GM19351 (cell line): ENCODE data around the gene TTC24.
A peak's percentile ranks its signal among the peaks of the same experiment; 100 is the strongest.
"Not testable (repeated sequence)": the region's sequence is repeated elsewhere in the genome, so short reads cannot be mapped to it uniquely, and the experiment has no call there.

Experiments used
- ATAC-seq: cut with Tn5 transposase; IDR thresholded peaks from one replicate; pipeline ENCODE4 v1.9.1; 2021; ENCODE audit warnings: mild to moderate bottlenecking, moderate library complexity; ENCODE audit not compliant: unreplicated experiment

TTC24 gene

GRCh38 chr1:156602557-156602993 lies 23.1 kb downstream of the TTC24 start:
- no peak for ATAC-seq

DNA sequence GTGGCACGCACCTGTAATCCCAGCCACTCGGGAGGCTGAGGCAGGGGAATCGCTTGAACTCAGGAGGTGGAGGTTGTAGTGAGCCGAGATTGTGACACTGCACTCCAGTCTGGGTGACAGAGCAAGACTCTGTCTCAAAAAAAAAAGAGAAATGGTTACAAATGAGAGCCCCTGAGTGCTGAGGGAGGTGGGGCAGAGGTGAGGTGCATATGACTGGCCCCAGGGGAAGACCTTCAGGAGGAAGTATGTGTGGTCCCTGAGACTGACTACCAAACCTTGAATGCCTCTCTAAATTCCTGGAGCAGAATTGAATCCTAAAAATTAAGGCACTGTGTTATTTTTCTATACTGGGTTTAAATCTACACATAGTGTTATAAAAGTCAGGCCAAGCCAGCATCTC lies 27.8 kb downstream of the TTC24 start:
- not testable (repeated sequence) for ATAC-seq

GRCh38 chr1:156608036-156608674 lies 28.6 kb downstream of the TTC24 start:
- ATAC-seq = peak; percentile 81

DNA sequence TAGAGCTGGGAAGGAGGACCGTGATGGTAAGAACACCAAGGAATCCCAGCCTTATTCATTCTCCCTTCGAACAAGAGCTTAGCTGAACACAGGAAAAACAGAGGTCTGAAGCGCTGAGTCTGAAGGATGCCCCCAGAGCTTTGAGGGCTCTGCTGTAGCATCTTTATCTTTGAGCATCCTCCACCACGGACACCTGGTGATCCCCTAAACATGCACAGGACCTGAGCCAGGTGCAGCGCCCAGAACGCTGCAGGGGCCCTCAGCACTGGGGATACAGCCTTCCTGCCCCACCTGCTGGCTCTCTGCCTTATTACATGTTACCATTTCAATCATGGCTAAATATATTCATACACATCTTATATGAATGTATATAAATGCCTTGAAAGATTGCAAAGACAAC lies 29.5 kb downstream of the TTC24 start:
- no peak for ATAC-seq

GRCh38 chr1:156610072-156610471 lies 30.5 kb downstream of the TTC24 start:
- ATAC-seq = not testable (repeated sequence)

DNA sequence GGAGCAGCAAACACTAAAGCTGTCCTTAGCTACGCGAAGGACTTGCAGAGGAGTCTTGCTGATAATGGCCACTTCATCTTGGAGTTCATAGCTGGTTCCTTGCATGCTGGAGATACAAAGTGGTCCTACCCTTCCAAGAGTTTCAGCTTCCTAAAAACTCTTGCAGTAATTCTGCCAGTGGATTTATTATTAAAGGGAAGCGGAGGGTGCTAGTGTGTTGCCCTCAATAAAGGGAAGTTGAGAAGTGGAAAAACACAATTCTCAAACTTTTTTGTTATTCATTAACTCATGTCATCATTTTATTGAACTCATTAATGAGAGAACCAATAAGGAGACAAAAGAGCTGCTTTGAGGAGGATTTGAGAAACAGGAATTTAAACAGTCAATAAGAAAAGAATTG lies 33.1 kb downstream of the TTC24 start:
- no peak for ATAC-seq

- no peak for ATAC-seq
Observed at GRCh38 chr1:156615946-156616345, 36.4 kb downstream of the TTC24 start.

DNA sequence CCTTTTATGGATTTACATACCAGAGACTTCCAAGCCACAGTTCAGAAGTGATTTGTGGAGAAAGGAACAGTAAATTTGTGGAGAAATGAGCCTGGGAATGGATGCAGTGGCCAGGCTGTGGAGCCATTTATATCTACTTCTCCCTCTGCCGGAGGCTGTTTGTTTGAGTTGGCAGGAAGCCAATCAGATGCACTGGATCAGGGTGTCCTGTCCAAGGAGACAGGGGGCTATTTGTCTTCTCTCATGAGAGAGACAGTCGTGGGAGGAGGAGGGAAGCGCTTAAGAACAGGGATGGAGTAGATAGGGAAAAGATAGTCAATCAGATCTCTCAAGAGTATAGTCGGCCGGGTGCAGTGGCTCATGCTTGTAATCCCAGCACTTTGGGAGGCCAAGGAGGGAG lies 36.9 kb downstream of the TTC24 start:
- ATAC-seq = no peak

DNA sequence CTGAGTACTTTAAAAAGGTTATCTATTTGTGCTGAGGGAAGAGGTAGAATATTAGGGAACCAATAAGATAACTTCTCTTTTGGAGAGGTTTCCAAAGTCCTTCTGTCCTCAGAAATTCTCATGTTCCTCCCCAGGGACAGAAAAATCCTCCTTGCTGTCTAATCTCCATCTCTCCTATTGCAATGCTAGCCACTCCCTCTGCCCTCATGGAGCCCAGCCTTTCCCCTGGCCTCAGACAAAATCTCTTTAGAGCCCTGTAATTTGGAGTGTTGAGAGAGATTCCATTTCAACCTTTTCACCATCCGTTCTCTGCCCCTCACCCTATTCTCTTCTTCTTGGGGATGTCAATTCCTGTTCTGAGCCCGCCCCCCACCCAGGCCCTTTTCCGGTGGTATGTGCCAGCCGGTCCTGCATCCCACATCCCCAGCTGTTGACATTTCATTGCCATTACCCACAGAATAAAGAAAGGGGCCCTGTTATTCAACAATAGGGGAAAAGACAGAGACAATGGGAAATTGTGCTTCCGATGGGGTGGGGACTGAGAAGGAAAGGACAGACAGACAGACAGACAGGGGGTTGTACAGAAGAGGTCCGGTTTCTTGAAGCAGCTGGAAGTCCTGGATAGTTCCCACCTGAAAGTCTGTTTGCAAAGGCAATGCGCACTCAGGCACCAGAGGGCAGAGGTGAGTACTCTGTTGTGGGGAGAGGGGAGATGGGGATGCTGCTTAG lies 39.5 kb downstream of the TTC24 start, which contains the start of gene HAPLN2:
HAPLN2 (plus strand) TSS at position 563 of the 729 bp plus-strand sequence. CDS start 4,076 bp downstream, outside the sequence.
- ATAC-seq = no peak

DNA sequence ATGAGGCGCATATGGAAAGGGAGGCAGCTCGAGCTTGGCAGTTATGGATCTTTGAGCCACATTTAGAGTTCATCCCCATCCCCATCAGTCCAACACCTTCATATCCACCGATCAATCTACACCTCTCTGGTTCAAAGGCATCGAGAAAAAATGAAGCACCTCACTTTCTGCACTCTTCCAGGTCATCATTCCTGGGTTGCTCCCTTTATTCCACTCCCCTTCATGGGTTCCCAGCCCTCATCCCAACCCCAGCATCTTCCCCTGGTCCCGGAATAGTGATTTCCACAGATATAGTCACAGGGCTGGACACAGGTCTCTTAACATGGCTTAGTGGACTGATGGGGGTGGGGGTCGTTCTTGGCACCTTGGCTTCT lies 40.0 kb downstream of the TTC24 start:
- ATAC-seq = no peak

- ATAC-seq = no peak
Observed at GRCh38 chr1:156622581-156623297, 43.2 kb downstream of the TTC24 start.

DNA sequence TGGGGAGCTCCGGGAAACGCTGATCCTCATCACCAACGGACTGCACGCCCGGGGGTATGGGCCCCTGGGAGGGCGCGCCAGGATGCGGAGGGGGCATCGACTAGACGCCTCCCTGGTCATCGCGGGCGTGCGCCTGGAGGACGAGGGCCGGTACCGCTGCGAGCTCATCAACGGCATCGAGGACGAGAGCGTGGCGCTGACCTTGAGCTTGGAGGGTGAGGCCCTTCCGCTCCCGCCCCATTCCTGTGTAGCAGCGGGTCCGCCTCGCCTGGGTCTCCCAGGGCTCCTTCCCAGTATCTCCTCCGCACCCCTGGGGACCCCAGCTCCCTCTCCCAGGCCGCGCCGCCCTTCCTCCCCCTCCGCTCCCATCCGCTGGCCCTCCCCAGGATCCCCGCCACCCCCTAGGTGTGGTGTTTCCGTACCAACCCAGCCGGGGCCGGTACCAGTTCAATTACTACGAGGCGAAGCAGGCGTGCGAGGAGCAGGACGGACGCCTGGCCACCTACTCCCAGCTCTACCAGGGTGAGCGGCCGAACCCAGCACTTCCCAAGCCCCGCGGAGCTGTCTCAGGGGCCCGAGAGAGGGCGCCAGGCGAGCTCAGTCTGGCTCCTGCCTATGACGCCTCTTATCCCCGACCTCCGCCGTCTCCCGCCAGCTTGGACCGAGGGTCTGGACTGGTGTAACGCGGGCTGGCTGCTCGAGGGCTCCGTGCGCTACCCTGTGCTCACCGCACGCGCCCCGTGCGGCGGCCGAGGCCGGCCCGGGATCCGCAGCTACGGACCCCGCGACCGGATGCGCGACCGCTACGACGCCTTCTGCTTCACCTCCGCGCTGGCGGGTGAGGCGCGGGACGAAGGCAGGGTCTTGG lies 44.7 kb downstream of the TTC24 start:
- no peak for ATAC-seq

GRCh38 chr1:156624814-156625435 lies 45.4 kb downstream of the TTC24 start:
- ATAC-seq = no peak

- no peak for ATAC-seq
Observed at GRCh38 chr1:156625436-156626078, 46.0 kb downstream of the TTC24 start.

- ATAC-seq = no peak
Observed at GRCh38 chr1:156626079-156626438, 46.5 kb downstream of the TTC24 start.

GRCh38 chr1:156627313-156627880 lies 47.9 kb downstream of the TTC24 start:
- ATAC-seq = no peak

DNA sequence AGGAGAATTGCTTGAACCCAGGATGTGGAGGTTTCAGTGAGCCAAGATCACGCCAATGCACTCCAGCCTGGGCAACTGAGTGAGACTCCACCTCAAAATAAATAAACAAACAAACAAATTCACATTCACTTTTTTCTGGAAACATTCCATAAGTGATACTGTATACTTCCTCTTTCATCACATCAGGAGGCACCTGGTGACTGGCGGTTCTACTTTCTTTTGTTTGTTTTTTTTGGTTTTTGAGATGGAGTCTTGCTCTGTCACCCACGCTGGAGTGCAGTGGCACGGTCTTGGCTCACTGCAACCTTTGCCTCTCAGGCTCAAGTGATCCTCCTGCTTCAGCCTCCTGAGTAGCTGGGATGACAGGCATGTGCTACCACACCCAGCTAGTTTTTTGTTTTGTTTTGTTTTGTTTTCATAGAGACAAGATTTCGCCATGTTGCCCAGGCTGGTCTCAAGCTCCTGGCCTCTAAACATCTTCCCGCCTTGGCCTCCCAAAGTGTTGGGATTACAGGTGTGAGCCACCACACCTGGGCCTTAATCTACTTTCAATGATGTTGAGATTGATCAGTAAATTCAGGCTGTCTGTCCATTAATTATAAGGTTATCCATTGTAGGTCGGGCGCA lies 50.4 kb downstream of the TTC24 start:
- no peak for ATAC-seq

DNA sequence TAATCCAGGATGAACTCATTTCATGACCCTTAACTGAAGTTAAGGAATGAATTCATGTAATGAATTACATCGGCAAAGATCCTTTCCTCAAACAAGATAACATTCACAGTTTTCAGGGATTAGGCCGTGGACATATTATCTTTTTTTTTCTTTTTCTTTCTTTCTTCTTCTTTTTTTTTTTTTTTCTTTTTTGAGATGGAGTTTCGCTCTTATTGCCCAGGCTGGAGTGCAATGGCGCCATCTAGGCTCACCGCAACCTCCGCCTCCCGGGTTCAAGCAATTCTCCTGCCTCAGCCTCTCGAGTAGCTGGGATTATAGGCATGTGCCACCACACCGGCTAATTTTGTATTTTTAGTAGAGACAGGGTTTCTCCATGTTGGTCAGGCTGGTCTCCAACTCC lies 51.6 kb downstream of the TTC24 start:
- not testable (repeated sequence) for ATAC-seq

GRCh38 chr1:156632355-156632754 lies 52.8 kb downstream of the TTC24 start:
- no peak for ATAC-seq
